Epithelial cell of prostate (primary cell): ENCODE data around the gene MARK2.

ENCODE experiments used
- DNase-seq: peaks from one replicate; pipeline ENCODE4 v3.0.0-alpha.2; 2011; ENCODE audit warnings: low read depth, low spot score
- H3K27ac ChIP-seq: fragments of 450-650 bp; 2 replicates; pipeline ENCODE4 v1.5.1; 2017; ENCODE audit warnings: mild to moderate bottlenecking

Gene MARK2

GRCh38 chr11:63876616-63877015 lies 37.7 kb downstream of the MARK2 start:
- no peak overlapping the region for H3K27ac ChIP-seq
- DNase-seq, result no peak

- DNase-seq, result no peak
- no peak overlapping the region for H3K27ac ChIP-seq
Measured at GRCh38 chr11:63877658-63878241, 38.8 kb downstream of the MARK2 start.

GRCh38 chr11:63879598-63880402 lies 40.9 kb downstream of the MARK2 start:
- no peak overlapping the region for H3K27ac ChIP-seq
- DNase-seq, result no peak

- DNase-seq, result no peak
- H3K27ac ChIP-seq, result no peak overlapping the region
Measured at GRCh38 chr11:63880403-63880790, 41.5 kb downstream of the MARK2 start.

GRCh38 chr11:63882555-63883242 lies 43.8 kb downstream of the MARK2 start:
- DNase-seq, result no peak
- H3K27ac ChIP-seq, result no peak overlapping the region

GRCh38 chr11:63883791-63884190 lies 44.9 kb downstream of the MARK2 start:
- no peak for DNase-seq
- H3K27ac ChIP-seq, result no peak overlapping the region

- H3K27ac ChIP-seq, result no peak overlapping the region
- DNase-seq, result no peak
Measured at GRCh38 chr11:63884196-63884932, 45.5 kb downstream of the MARK2 start.

- peak overlapping the region; percentile 99 for H3K27ac ChIP-seq
- DNase-seq, result no peak
Measured at GRCh38 chr11:63887386-63887999, 48.6 kb downstream of the MARK2 start.

- H3K27ac ChIP-seq, result peak overlapping the region; percentile 99
- peak; percentile 73 for DNase-seq
Measured at GRCh38 chr11:63888170-63889086, 49.5 kb downstream of the MARK2 start.

GRCh38 chr11:63889344-63889743 lies 50.4 kb downstream of the MARK2 start:
- H3K27ac ChIP-seq, result peak overlapping the region; percentile 99
- peak; percentile 48 for DNase-seq

- H3K27ac ChIP-seq, result peak overlapping the region; percentile 99
- DNase-seq, result no peak
Measured at GRCh38 chr11:63890368-63890767, 51.5 kb downstream of the MARK2 start.

- no peak for DNase-seq
- H3K27ac ChIP-seq, result no peak overlapping the region
Measured at GRCh38 chr11:63892228-63892627, 53.3 kb downstream of the MARK2 start.

- no peak overlapping the region for H3K27ac ChIP-seq
- no peak for DNase-seq
Measured at GRCh38 chr11:63893355-63893754, 54.4 kb downstream of the MARK2 start.

GRCh38 chr11:63896071-63896470 lies 57.2 kb downstream of the MARK2 start:
- no peak overlapping the region for H3K27ac ChIP-seq
- DNase-seq, result no peak

GRCh38 chr11:63897459-63898146 lies 58.7 kb downstream of the MARK2 start:
- no peak for DNase-seq
- H3K27ac ChIP-seq, result no peak overlapping the region

- no peak for DNase-seq
- H3K27ac ChIP-seq, result no peak overlapping the region
Measured at GRCh38 chr11:63901660-63902059, 62.8 kb downstream of the MARK2 start.

GRCh38 chr11:63903884-63904283 lies 65.0 kb downstream of the MARK2 start:
- no peak overlapping the region for H3K27ac ChIP-seq
- DNase-seq, result no peak

GRCh38 chr11:63904743-63905142 lies 65.8 kb downstream of the MARK2 start:
- no peak for DNase-seq
- H3K27ac ChIP-seq, result no peak overlapping the region

GRCh38 chr11:63905179-63905578 lies 66.3 kb downstream of the MARK2 start:
- DNase-seq, result no peak
- H3K27ac ChIP-seq, result no peak overlapping the region
